Measurements from ENCODE around the gene KLHL6. TPM values are rescaled to one million over a fixed set of nuclear protein-coding genes. Genes with fewer than 3 reads are reported as not detected.

KLHL6 gene
- total and polyA plus RNA-seq, 2 of the 13 experiments (the other 11 are each of a cell fraction or from before 2014, with no cell fraction given), result not detected

- TF ChIP-seq, protein P1, sequence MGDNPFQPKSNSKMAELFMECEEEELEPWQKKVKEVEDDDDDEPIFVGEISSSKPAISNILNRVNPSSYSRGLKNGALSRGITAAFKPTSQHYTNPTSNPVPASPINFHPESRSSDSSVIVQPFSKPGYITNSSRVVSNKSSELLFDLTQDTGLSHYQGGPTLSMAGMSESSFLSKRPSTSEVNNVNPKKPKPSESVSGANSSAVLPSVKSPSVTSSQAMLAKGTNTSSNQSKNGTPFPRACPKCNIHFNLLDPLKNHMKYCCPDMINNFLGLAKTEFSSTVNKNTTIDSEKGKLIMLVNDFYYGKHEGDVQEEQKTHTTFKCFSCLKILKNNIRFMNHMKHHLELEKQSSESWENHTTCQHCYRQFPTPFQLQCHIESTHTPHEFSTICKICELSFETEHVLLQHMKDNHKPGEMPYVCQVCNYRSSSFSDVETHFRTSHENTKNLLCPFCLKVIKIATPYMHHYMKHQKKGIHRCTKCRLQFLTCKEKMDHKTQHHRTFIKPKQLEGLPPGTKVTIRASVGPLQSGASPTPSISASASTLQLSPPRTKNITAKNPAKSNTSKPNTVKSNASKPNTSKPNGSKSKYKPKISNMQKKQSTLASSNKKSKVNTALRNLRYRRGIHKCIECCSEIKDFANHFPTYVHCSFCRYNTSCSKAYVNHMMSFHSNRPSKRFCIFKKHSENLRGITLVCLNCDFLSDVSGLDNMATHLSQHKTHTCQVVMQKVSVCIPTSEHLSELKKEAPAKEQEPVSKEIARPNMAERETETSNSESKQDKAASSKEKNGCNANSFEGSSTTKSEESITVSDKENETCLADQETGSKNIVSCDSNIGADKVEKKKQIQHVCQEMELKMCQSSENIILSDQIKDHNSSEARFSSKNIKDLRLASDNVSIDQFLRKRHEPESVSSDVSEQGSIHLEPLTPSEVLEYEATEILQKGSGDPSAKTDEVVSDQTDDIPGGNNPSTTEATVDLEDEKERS (CRISPR knock-in tag; IDR thresholded peaks at IDR 0.05), result peak; percentile 82; the same call in 1 of the 2 replicates
- no peak for TF ChIP-seq ZNF101 (CRISPR knock-in tag; IDR thresholded peaks at IDR 0.05; ENCODE audit: borderline replicate concordance, low read depth)
- no peak for TF ChIP-seq HNRNPLL (IDR thresholded peaks at IDR 0.05; ENCODE audit: low read depth, low read length, poor library complexity, severe bottlenecking)
- TF ChIP-seq BORCS8-MEF2B (CRISPR knock-in tag; IDR thresholded peaks at IDR 0.05), result peak; percentile 44; the same call in 1 of the 2 replicates
- TF ChIP-seq ZBTB20 (CRISPR knock-in tag; IDR thresholded peaks at IDR 0.05; ENCODE audit: borderline replicate concordance, low read depth), result peak; percentile 89; the same call in 1 of the 2 replicates
- no peak for TF ChIP-seq ZNF17 (CRISPR knock-in tag; IDR thresholded peaks at IDR 0.05)
- TF ChIP-seq ZNF24 (IDR thresholded peaks at IDR 0.05), result no peak
- peak; percentile 63; the same call in 1 of the 2 replicates for TF ChIP-seq FOXO1 (CRISPR knock-in tag; IDR thresholded peaks at IDR 0.05)
- TF ChIP-seq, protein P2, sequence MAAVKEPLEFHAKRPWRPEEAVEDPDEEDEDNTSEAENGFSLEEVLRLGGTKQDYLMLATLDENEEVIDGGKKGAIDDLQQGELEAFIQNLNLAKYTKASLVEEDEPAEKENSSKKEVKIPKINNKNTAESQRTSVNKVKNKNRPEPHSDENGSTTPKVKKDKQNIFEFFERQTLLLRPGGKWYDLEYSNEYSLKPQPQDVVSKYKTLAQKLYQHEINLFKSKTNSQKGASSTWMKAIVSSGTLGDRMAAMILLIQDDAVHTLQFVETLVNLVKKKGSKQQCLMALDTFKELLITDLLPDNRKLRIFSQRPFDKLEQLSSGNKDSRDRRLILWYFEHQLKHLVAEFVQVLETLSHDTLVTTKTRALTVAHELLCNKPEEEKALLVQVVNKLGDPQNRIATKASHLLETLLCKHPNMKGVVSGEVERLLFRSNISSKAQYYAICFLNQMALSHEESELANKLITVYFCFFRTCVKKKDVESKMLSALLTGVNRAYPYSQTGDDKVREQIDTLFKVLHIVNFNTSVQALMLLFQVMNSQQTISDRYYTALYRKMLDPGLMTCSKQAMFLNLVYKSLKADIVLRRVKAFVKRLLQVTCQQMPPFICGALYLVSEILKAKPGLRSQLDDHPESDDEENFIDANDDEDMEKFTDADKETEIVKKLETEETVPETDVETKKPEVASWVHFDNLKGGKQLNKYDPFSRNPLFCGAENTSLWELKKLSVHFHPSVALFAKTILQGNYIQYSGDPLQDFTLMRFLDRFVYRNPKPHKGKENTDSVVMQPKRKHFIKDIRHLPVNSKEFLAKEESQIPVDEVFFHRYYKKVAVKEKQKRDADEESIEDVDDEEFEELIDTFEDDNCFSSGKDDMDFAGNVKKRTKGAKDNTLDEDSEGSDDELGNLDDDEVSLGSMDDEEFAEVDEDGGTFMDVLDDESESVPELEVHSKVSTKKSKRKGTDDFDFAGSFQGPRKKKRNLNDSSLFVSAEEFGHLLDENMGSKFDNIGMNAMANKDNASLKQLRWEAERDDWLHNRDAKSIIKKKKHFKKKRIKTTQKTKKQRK (IDR thresholded peaks at IDR 0.05; ENCODE audit: low read length), result no peak
- no peak for TF ChIP-seq ZBTB8A (CRISPR knock-in tag; IDR thresholded peaks at IDR 0.05; ENCODE audit: borderline replicate concordance, low read depth)
- TF ChIP-seq SOX6 (IDR thresholded peaks at IDR 0.05), result no peak
- TF ChIP-seq SOX6 (CRISPR knock-in tag; IDR thresholded peaks at IDR 0.05), result peak; percentile 91
- no peak for TF ChIP-seq GABPA (IDR thresholded peaks at IDR 0.05; ENCODE audit: low read depth, low read length)
- TF ChIP-seq GABPA (CRISPR knock-in tag; IDR thresholded peaks at IDR 0.05; ENCODE audit: low read depth), result no peak
- TF ChIP-seq HNF4A (CRISPR knock-in tag; IDR thresholded peaks at IDR 0.05), result peak; percentile 97
- TF ChIP-seq ZNF333 (CRISPR knock-in tag; IDR thresholded peaks at IDR 0.05; ENCODE audit: borderline replicate concordance), result no peak
- TF ChIP-seq, protein P3, sequence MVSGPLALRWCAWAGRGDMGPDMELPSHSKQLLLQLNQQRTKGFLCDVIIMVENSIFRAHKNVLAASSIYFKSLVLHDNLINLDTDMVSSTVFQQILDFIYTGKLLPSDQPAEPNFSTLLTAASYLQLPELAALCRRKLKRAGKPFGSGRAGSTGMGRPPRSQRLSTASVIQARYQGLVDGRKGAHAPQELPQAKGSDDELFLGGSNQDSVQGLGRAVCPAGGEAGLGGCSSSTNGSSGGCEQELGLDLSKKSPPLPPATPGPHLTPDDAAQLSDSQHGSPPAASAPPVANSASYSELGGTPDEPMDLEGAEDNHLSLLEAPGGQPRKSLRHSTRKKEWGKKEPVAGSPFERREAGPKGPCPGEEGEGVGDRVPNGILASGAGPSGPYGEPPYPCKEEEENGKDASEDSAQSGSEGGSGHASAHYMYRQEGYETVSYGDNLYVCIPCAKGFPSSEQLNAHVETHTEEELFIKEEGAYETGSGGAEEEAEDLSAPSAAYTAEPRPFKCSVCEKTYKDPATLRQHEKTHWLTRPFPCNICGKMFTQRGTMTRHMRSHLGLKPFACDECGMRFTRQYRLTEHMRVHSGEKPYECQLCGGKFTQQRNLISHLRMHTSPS (CRISPR knock-in tag; IDR thresholded peaks at IDR 0.05; ENCODE audit: low read depth), result 0 out of 2 replicates have a peak, but pooled peaks have one; percentile 28
- TF ChIP-seq ZNF431 (CRISPR knock-in tag; IDR thresholded peaks at IDR 0.05; ENCODE audit: borderline replicate concordance, low read depth), result no peak
- TF ChIP-seq, protein P4, sequence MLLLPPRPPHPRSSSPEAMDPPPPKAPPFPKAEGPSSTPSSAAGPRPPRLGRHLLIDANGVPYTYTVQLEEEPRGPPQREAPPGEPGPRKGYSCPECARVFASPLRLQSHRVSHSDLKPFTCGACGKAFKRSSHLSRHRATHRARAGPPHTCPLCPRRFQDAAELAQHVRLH (CRISPR knock-in tag; IDR thresholded peaks at IDR 0.05; ENCODE audit: borderline replicate concordance, low read depth), result no peak
- TF ChIP-seq ISX (CRISPR knock-in tag; conservative IDR thresholded peaks at IDR 0.05), result no peak
- TF ChIP-seq, protein P5, sequence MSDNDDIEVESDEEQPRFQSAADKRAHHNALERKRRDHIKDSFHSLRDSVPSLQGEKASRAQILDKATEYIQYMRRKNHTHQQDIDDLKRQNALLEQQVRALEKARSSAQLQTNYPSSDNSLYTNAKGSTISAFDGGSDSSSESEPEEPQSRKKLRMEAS (IDR thresholded peaks at IDR 0.05), result no peak
- TF ChIP-seq MEF2D (CRISPR knock-in tag; IDR thresholded peaks at IDR 0.05), result peak; percentile 75; the same call in 1 of the 2 replicates
- peak; percentile 76 for TF ChIP-seq TCF7 (IDR thresholded peaks at IDR 0.05; ENCODE audit: low read depth)
Observed at GRCh38 chr3:183464480-183464879, 91.0 kb downstream of the KLHL6 start (continued).

Measured in HepG2 (cell line).